ENCODE data around the gene RFX6. TPM values are rescaled to one million over a fixed set of nuclear protein-coding genes. Genes with fewer than 3 reads are reported as not detected.

The RFX6 gene
- total and polyA plus RNA-seq, 5 donors from 2014 or later: not detected

GRCh38 chr6:116881236-116881635 lies 4.2 kb downstream of the RFX6 start:
- H3K9me3 ChIP-seq (ENCODE audit: control insufficient read depth in 2 of 2, low read length in 2 of 2): no peaks in the 10 kb centered on the region
- H3K36me3 ChIP-seq (ENCODE audit: control insufficient read depth, insufficient read depth, low read length): no peaks in the 10 kb centered on the region
- H3K27me3 ChIP-seq (ENCODE audit: control insufficient read depth, insufficient read depth, low read length): peaks cover 13% of the 10 kb centered on the region
- no peak overlapping the region for H3K4me3 ChIP-seq (ENCODE audit: low read depth, low read length)
- H3K4me1 ChIP-seq (ENCODE audit: control insufficient read depth, insufficient read depth, low read length, poor library complexity, severe bottlenecking): no peaks in the 10 kb centered on the region
- Mint-ChIP-seq H3K9me3 (no peaks in the 10 kb centered on the region), H3K4me1 (peaks cover 0 to 8% (median 0%) of the 10 kb centered on the region in 4 donors), H3K4me3 (no peak overlapping the region), H3K27me3 (peaks cover 26% of the 10 kb centered on the region), H3K36me3 (no peaks in the 10 kb centered on the region), H3K27ac (no peak overlapping the region)
- DNase-seq: no peak
- no peak overlapping the region for H3K27ac ChIP-seq (ENCODE audit: insufficient read depth, low read length, poor library complexity, severe bottlenecking)
- no peak for ATAC-seq (ENCODE audit: low read depth in 2 of 2)

- Mint-ChIP-seq H3K27ac (no peak overlapping the region), H3K36me3 (no peaks in the 10 kb centered on the region)
These were observed 6.0 kb downstream of the RFX6 start for GRCh38 chr6:116883005-116883404.

DNA sequence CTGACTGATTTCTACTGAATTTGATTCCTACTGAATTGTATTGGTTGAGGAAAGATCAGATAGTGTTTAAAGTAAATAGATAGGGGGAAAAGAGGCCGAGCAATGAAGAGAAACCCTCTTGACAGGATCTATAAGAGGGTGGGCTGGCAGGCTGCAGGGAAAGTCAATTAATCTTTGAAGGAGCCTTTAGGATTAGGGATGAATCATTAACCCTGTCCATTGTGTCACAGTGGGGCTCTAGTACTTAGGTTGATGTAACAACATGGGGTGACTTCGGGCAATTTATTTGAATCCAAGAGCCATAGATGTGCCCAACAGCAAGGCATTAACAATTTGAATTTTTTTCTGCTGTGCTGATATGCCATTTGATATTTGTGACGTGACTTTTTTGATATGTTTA lies 7.5 kb downstream of the RFX6 start:
- Mint-ChIP-seq H3K27me3 (peaks cover 10% of the 10 kb centered on the region), H3K4me3 (no peak overlapping the region), H3K36me3 (no peaks in the 10 kb centered on the region), H3K4me1 (no peaks in the 10 kb centered on the region), H3K9me3 (no peaks in the 10 kb centered on the region), H3K27ac (no peak overlapping the region)
- no peak for DNase-seq
- Histone ChIP-seq H3K4me1 (ENCODE audit: control insufficient read depth, insufficient read depth, low read length, poor library complexity, severe bottlenecking) (no peaks in the 10 kb centered on the region), H3K4me3 (ENCODE audit: low read depth, low read length) (no peak overlapping the region), H3K36me3 (ENCODE audit: control insufficient read depth, insufficient read depth, low read length) (no peaks in the 10 kb centered on the region), H3K9me3 (ENCODE audit: control insufficient read depth in 2 of 2, low read length in 2 of 2) (no peaks in the 10 kb centered on the region), H3K27me3 (ENCODE audit: control insufficient read depth, insufficient read depth, low read length) (peaks cover 1% of the 10 kb centered on the region), H3K27ac (ENCODE audit: insufficient read depth, low read length, poor library complexity, severe bottlenecking) (no peak overlapping the region)
- no peak for ATAC-seq (ENCODE audit: low read depth in 2 of 2)

More at GRCh38 chr6:116883005-116883404, 6.0 kb downstream of the RFX6 start:
- DNase-seq (no peak), ATAC-seq (ENCODE audit: low read depth in 2 of 2) (no peak)
- no peaks in the 10 kb centered on the region for H3K9me3 ChIP-seq (ENCODE audit: control insufficient read depth in 2 of 2, low read length in 2 of 2)
- no peak overlapping the region for H3K27ac ChIP-seq (ENCODE audit: insufficient read depth, low read length, poor library complexity, severe bottlenecking)
- no peaks in the 10 kb centered on the region for H3K9me3 Mint-ChIP-seq
- H3K36me3 ChIP-seq (ENCODE audit: control insufficient read depth, insufficient read depth, low read length): no peaks in the 10 kb centered on the region
- peaks cover 12% of the 10 kb centered on the region for H3K27me3 Mint-ChIP-seq
- no peak overlapping the region for H3K4me3 ChIP-seq (ENCODE audit: low read depth, low read length)
- H3K4me1 ChIP-seq (ENCODE audit: control insufficient read depth, insufficient read depth, low read length, poor library complexity, severe bottlenecking): no peaks in the 10 kb centered on the region
- H3K4me1 Mint-ChIP-seq: no peaks in the 10 kb centered on the region
- H3K4me3 Mint-ChIP-seq: no peak overlapping the region
- H3K27me3 ChIP-seq (ENCODE audit: control insufficient read depth, insufficient read depth, low read length): peaks cover 6% of the 10 kb centered on the region

DNA sequence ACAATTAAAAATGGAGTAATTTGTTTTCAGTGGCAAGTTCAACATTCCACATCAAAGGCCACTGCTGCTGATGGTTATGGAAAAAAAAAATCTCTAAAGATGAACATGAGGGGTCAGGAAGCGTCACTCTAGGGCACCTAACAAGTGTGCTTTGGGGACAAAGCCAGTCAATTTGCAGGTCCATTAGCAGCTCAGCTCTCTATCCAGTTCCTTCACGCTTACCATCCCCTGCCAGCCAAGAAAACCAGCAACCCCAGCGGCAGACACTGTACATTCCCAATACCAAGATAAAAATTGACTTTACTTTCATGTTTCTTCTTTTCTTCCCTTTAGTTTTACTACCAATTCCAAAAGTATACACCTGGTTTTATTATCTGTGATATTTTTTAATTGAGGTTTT lies 10.1 kb downstream of the RFX6 start:
- no peaks in the 10 kb centered on the region for H3K4me1 Mint-ChIP-seq

GRCh38 chr6:116887894-116888293 lies 10.9 kb downstream of the RFX6 start:
- Histone ChIP-seq H3K4me1 (ENCODE audit: control insufficient read depth, insufficient read depth, low read length, poor library complexity, severe bottlenecking) (no peaks in the 10 kb centered on the region), H3K27me3 (ENCODE audit: control insufficient read depth, insufficient read depth, low read length) (no peaks in the 10 kb centered on the region), H3K9me3 (ENCODE audit: control insufficient read depth in 2 of 2, low read length in 2 of 2) (no peaks in the 10 kb centered on the region), H3K27ac (ENCODE audit: insufficient read depth, low read length, poor library complexity, severe bottlenecking) (no peak overlapping the region), H3K4me3 (ENCODE audit: low read depth, low read length) (no peak overlapping the region), H3K36me3 (ENCODE audit: control insufficient read depth, insufficient read depth, low read length) (no peaks in the 10 kb centered on the region)
- no peaks in the 10 kb centered on the region for H3K4me1 Mint-ChIP-seq
- ATAC-seq (ENCODE audit: low read depth in 2 of 2): no peak
- no peak overlapping the region for H3K4me3 Mint-ChIP-seq
- H3K36me3 Mint-ChIP-seq: no peaks in the 10 kb centered on the region
- DNase-seq: no peak
- no peaks in the 10 kb centered on the region for H3K27me3 Mint-ChIP-seq
- H3K27ac Mint-ChIP-seq: no peak overlapping the region
- H3K9me3 Mint-ChIP-seq: peaks cover 0 to 2% (median 0%) of the 10 kb centered on the region in 7 donors

More for the DNA sequence above, 10.1 kb downstream of the RFX6 start:
- no peak overlapping the region for H3K27ac ChIP-seq (ENCODE audit: insufficient read depth, low read length, poor library complexity, severe bottlenecking)
- no peak overlapping the region for H3K4me3 ChIP-seq (ENCODE audit: low read depth, low read length)
- Mint-ChIP-seq H3K4me3 (no peak overlapping the region), H3K27me3 (no peaks in the 10 kb centered on the region), H3K9me3 (peaks cover 0 to 2% (median 0%) of the 10 kb centered on the region in 7 donors), H3K27ac (no peak overlapping the region), H3K36me3 (no peaks in the 10 kb centered on the region)
- DNase-seq (no peak), ATAC-seq (ENCODE audit: low read depth in 2 of 2) (no peak)
- H3K27me3 ChIP-seq (ENCODE audit: control insufficient read depth, insufficient read depth, low read length): no peaks in the 10 kb centered on the region
- no peaks in the 10 kb centered on the region for H3K9me3 ChIP-seq (ENCODE audit: control insufficient read depth in 2 of 2, low read length in 2 of 2)
- H3K36me3 ChIP-seq (ENCODE audit: control insufficient read depth, insufficient read depth, low read length): no peaks in the 10 kb centered on the region
- H3K4me1 ChIP-seq (ENCODE audit: control insufficient read depth, insufficient read depth, low read length, poor library complexity, severe bottlenecking): no peaks in the 10 kb centered on the region

DNA sequence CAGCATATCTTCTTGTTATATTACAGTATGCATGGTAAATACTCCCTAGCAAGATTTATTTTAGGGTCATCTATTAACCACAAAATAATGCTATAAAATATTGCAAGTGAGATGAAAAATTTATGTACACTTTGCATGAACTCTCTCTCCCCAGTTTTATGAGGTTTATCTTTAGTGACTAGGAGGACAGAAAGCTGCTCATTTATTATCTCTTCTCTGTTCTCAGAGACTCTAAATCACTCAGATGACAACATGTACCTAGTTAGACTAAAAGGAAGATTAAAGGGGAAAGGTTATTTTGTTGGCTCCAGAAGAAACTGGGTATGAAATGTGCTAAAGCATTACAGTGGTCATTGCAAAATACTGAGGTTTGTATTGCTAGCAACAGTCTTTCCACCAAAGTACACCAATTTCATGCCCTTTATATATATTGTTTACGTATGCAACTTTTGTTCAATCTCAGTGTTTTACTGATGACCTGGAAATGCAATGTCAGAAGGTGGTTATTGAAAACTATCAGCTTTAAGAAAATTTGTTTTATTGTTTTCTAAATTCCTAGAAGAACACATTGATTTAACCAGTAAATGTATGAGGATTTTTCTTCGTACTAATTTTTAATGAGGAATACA lies 11.8 kb downstream of the RFX6 start:
- no peak for ATAC-seq (ENCODE audit: low read depth in 2 of 2)
- no peaks in the 10 kb centered on the region for H3K27me3 ChIP-seq (ENCODE audit: control insufficient read depth, insufficient read depth, low read length)
- no peak overlapping the region for H3K27ac ChIP-seq (ENCODE audit: insufficient read depth, low read length, poor library complexity, severe bottlenecking)
- H3K36me3 Mint-ChIP-seq: no peaks in the 10 kb centered on the region
- no peaks in the 10 kb centered on the region for H3K9me3 ChIP-seq (ENCODE audit: control insufficient read depth in 2 of 2, low read length in 2 of 2)
- H3K4me3 ChIP-seq (ENCODE audit: low read depth, low read length): no peak overlapping the region
- DNase-seq: no peak
- no peaks in the 10 kb centered on the region for H3K27me3 Mint-ChIP-seq
- no peak overlapping the region for H3K27ac Mint-ChIP-seq
- no peaks in the 10 kb centered on the region for H3K36me3 ChIP-seq (ENCODE audit: control insufficient read depth, insufficient read depth, low read length)
- no peaks in the 10 kb centered on the region for H3K4me1 Mint-ChIP-seq
- H3K4me1 ChIP-seq (ENCODE audit: control insufficient read depth, insufficient read depth, low read length, poor library complexity, severe bottlenecking): no peaks in the 10 kb centered on the region
- H3K9me3 Mint-ChIP-seq: peaks cover 0 to 2% (median 0%) of the 10 kb centered on the region in 7 donors
- H3K4me3 Mint-ChIP-seq: no peak overlapping the region

GRCh38 chr6:116894669-116895068 lies 17.6 kb downstream of the RFX6 start:
- Mint-ChIP-seq H3K9me3 (peaks cover 0 to 7% (median 2%) of the 10 kb centered on the region in 7 donors), H3K27ac (no peak overlapping the region), H3K36me3 (no peaks in the 10 kb centered on the region), H3K4me3 (no peak overlapping the region), H3K4me1 (peaks cover 0 to 4% (median 0%) of the 10 kb centered on the region in 4 donors), H3K27me3 (no peaks in the 10 kb centered on the region)
- no peaks in the 10 kb centered on the region for H3K36me3 ChIP-seq (ENCODE audit: control insufficient read depth, insufficient read depth, low read length)
- no peaks in the 10 kb centered on the region for H3K27me3 ChIP-seq (ENCODE audit: control insufficient read depth, insufficient read depth, low read length)
- no peak overlapping the region for H3K4me3 ChIP-seq (ENCODE audit: low read depth, low read length)
- H3K9me3 ChIP-seq (ENCODE audit: control insufficient read depth in 2 of 2, low read length in 2 of 2): no peaks in the 10 kb centered on the region
- no peak overlapping the region for H3K27ac ChIP-seq (ENCODE audit: insufficient read depth, low read length, poor library complexity, severe bottlenecking)
- ATAC-seq (ENCODE audit: low read depth in 2 of 2) (no peak), DNase-seq (no peak)
- no peaks in the 10 kb centered on the region for H3K4me1 ChIP-seq (ENCODE audit: control insufficient read depth, insufficient read depth, low read length, poor library complexity, severe bottlenecking)

DNA sequence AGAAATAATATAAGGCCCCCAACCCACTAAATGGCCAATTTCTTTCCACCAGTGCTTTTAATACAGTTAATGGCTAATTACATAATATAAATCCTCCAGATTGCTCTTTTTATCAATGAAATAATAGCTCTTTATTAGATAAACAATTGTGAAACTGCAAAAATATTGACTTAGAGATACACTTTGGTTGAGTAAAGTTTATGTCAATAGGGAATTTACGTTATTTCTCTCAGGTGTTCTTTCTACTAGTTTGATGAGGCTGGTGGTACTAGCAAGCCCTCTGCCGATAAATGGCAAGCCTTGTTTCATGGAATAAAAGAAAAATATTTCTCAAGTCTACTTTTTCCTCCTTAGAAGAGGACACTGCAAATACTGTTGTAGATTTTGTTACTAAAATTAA lies 18.9 kb downstream of the RFX6 start:
- Histone ChIP-seq H3K27ac (ENCODE audit: insufficient read depth, low read length, poor library complexity, severe bottlenecking) (no peak overlapping the region), H3K4me3 (ENCODE audit: low read depth, low read length) (no peak overlapping the region), H3K4me1 (ENCODE audit: control insufficient read depth, insufficient read depth, low read length, poor library complexity, severe bottlenecking) (no peaks in the 10 kb centered on the region), H3K27me3 (ENCODE audit: control insufficient read depth, insufficient read depth, low read length) (no peaks in the 10 kb centered on the region), H3K36me3 (ENCODE audit: control insufficient read depth, insufficient read depth, low read length) (no peaks in the 10 kb centered on the region), H3K9me3 (ENCODE audit: control insufficient read depth in 2 of 2, low read length in 2 of 2) (no peaks in the 10 kb centered on the region)
- no peak for DNase-seq
- no peaks in the 10 kb centered on the region for H3K36me3 Mint-ChIP-seq
- H3K4me3 Mint-ChIP-seq: no peak overlapping the region
- H3K4me1 Mint-ChIP-seq: peaks cover 0 to 4% (median 0%) of the 10 kb centered on the region in 4 donors
- no peaks in the 10 kb centered on the region for H3K27me3 Mint-ChIP-seq
- H3K27ac Mint-ChIP-seq: no peak overlapping the region
- H3K9me3 Mint-ChIP-seq: peaks cover 0 to 7% (median 2%) of the 10 kb centered on the region in 7 donors
- no peak for ATAC-seq (ENCODE audit: low read depth in 2 of 2)
